DMS114 treated with DMSO at 0.1 percent for 48 hours (cell line): ENCODE results near the gene TCERG1L.

ENCODE experiments used
- DNase-seq: peaks from one replicate; lab custom pipeline; 2025; ENCODE audit not compliant: unreplicated experiment; lab: John Stamatoyannopoulos, UW

Gene TCERG1L

DNA sequence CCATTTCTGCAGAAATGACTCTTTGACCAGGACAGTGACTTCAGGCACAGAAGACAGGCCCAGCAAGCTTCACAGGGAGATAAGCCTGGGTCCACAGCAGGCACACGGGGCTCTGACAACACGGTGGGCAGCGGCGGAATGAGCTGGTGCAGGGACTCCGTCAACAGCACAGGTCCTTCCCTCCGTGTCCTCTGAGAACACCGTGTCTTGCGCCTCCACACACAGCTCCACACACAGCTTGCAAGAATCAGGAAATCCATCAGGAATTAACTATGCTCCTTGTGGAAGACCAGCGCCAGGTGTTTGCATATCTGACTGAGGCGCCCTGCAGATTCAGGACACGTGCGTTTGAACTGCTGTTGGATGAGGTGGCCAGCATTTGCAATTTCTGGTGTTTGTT lies 39.6 kb downstream of the TCERG1L start:
- DNase-seq: no peak

DNA sequence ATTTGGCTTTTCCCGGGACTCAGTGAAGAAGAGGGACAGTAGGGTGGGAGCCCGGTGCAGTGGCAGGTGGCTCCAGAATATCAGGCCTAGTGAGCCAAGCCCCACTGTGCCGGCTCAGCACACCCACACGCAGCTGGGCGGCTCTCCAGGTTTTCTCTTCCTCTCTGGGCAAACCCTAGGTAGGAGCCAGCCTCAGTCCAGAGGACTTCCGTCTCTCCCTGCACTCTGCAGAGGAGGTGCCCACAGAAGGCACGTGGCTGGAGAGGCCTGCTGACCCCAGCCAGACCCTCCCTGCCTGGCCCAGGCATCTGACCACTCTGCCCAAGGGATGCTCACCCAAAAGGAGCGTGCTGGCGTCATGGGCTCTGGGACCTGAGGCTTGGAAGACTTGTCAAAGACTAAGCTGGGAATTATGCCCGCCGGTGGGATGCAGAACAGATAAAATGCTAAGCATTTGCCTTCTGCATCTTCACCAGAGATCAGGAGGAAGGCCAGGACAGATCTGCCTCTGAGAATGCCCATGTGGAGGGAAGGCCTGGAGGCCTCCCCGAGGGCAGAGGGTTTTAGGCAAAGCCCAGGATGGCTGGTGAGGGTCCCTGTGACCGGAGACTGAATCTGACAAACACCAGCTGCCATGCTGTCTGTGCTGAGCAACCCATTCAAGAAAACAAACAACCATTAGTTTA lies 40.2 kb downstream of the TCERG1L start:
- no peak for DNase-seq

DNA sequence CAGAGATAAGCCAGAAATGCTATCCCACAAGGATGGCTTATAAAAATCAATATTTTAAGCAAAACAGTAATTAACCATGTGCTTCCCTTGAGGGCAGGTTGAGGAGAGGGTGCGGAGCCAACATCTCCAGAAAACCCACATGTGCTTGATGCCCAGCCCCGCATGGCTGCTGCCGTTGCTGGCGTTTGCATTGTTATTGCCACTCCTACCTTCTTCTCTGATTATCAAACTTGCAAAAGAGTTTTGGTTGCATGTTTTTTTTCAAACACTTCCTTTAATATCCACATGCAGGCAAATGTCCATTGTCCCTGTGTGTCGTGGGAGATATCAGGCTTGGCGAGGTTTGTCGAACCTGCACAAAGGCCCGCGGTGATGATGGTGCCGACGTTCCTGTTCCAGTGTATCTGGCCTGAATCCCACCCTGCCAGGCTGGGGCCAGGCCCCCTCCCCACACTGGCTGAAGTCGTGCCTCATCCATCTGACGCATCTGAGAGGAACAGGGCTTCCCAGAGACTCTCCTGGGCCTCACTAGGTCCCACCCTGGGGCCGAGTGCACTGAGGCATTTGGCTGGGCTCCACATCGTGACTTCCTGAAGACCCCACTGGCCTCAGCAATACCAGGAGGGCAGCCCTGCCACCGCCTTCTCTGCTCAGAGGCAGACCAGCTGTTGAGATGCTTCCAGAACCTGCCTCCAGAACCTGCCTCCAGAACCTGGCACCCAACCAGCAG lies 40.9 kb downstream of the TCERG1L start:
- DNase-seq: no peak

DNA sequence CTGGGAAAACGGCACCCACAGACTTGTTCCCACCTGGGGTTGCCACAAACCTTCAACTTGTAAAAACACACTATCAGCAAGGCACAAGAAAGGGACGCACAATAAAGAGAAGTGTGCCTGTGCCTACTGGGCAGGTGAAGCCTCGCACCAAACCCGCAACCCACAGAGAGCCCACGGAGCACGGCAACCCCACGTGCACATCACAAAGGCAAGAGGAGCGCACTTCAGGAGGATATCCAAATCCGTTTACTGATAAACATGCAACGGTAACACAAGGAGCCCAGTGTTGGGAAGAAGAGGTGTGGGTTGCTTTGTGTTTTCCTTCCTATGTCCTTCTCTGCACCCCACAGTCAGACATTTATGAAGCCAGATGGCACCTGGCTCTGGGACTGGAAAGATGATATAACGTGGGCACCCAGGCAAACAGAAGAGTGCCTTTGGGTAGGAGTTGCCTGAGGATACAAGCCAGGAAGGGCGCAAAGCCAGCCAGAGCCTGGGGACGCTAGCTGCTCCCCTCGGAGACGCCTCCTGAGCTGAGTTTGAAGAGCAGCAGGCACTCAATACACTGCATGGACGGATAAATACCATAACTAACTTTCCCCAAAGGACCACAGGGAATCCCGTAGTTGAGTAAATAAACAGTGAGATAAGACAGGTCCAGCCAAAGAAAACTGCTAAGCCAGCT lies 41.6 kb downstream of the TCERG1L start:
- no peak for DNase-seq

DNA sequence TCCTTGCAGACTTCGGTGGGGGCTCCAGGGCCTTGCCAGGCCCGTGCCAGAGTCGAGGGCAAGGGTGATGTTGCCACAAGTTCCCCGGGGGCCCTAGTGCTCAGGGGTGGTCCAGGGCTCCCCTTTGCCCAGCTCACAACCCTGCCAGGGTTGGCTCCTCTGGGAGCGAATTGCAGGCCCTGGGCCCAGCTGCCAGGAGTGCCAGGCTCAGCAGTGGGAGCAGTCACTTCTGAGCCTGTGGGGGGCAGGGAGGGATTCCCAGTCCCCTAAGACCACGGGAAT lies 43.8 kb downstream of the TCERG1L start:
- DNase-seq: no peak

- DNase-seq: no peak
Observed at GRCh38 chr10:131266936-131267813, 44.3 kb downstream of the TCERG1L start.

DNA sequence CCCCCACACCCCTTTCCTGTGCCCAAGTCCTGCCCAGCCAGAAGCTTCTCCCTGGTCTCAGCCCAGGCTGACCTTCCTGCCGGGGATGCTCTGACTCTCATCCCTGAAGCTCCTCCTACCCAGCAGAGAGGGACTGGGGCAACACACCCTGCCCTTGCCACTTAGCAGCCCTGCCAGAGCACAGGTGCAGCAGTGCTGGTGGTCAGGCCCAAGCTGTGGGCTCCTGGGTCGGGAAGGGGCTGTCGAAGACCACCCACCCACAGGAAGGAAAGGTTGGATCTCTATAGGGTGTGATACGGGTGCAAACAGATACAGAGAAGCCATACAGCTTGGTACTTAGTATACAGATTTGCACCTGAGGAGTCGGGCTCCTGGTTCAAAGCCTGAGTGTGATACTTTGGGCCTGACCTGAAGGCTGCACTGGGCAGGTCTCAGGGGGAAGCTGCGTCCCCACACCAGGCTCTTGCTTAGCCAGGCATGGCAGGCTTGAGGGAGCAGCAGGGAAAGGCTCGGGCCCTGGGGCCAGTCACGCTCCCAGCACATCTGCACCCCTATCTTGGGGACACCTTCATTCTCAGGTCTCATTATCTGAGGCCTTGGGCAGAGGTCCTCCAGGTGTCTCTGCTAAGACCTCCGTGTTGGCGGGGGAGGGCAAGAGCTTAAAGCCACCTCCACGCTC lies 47.3 kb downstream of the TCERG1L start:
- no peak for DNase-seq

GRCh38 chr10:131261890-131262475 lies 49.5 kb downstream of the TCERG1L start:
- no peak for DNase-seq

DNA sequence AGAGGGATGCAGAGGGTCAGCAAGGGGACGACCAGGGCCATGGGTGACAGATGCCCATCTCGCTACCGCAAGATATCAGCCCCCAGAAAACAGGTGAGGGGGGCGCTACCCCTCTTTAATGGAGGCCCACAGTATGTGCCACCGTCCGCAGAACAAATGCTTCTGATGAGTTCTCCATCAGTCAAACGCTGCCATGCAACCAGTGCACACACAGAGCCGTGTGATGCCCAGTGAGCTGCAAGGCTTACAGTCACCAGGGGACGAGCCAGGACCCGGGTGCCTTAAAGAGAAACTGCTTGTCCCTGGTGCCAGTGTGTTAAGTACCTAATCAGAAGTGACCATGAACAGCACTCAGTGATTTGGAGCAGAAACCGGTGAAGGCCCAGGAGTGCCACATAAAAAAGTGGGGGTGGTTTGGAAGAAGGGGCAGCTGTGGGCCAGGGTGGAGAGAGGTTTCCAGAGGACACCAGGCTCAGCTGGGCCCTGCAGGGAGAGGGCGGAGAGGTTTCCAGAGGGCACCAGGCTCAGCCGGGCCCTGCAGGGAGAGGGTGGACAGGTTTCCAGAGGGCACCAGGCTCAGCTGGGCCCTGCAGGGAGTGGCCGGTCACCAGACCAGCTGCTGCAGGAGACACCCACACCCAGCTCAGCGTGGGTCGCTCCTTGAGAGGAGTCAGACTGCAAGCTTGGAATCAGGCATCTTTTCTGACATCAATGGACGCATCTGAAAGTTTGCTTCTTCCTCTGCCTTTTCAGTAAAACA lies 50.9 kb downstream of the TCERG1L start:
- DNase-seq: no peak

- DNase-seq: no peak
Observed at GRCh38 chr10:131260031-131260430, 51.5 kb downstream of the TCERG1L start.

DNA sequence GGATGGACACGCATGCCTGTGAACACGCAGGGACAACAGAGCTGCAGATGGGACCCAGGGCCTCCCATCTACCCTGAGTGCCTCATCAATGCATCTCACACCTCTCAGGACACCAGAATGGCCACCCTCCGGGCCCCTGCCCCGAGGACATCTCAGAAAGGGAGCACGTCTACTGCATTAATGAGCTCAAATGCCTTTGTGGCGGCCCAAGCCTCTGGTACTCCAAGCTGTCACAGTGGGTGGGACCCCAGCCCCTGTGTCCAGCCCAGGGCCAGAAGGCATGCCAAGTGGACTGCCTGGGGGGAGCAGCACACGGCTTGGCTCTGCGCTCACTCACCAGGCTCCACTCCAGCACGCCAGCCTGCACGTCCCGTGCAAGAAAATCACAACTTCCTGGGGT lies 52.0 kb downstream of the TCERG1L start:
- DNase-seq: no peak

GRCh38 chr10:131258256-131258655 lies 53.3 kb downstream of the TCERG1L start:
- no peak for DNase-seq

GRCh38 chr10:131257027-131257426 lies 54.5 kb downstream of the TCERG1L start:
- DNase-seq: no peak

- no peak for DNase-seq
Observed at GRCh38 chr10:131254859-131255252, 56.7 kb downstream of the TCERG1L start.

DNA sequence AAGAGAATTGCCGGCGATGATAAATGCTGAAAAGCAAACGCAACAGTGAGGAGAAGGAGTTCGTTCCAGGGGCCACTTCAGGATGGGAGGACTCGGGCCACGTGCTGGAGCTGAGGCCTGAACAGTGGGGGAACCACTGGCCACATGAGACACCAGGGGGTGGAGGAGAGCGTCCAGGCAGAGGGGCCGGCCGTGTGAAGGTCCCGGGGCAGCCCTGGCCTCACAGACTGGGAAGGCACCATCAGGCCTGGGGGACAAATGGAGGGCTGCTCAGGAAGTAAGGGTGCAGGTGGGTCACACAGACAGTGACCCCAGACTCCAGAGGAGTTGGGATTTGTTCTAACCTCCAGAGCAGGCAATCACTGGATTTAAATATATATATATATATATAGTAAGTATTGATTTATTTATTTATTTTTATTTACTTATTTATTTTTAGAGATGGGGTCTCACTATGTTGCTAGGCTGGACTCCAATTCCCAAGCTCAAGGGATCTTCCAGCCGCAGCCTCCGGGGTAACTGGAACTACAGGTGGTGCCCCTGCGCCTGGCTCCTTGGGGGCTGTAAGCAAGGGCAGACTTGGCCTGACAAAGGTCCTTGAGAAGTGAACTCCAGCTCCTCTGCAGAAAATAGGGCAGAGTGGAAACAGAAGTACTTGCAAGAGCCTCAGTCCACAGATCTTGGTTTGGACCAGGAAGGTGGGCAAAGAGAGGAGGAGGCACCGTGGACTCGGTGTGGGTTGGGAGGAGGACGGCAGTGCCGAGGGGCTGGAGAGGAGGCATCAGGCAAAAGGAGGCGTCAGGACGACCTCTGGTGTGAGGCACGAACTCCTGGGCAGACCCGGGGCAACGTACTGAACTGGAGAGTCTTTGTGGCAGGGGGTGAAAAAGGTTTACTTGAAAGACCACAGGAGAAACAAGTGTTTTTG lies 57.3 kb downstream of the TCERG1L start:
- no peak for DNase-seq

- no peak for DNase-seq
Observed at GRCh38 chr10:131252567-131253276, 58.8 kb downstream of the TCERG1L start.

- no peak for DNase-seq
Observed at GRCh38 chr10:131251146-131251541, 60.4 kb downstream of the TCERG1L start.
